GM13977 (cell line): ENCODE results near the gene FANCG.

Experiments used
- DNase-seq: peaks from one replicate; pipeline ENCODE4 v3.0.0; 2012; ENCODE audit warnings: low spot score
- in situ Hi-C: fragments of 300-500 bp; cut with MboI; formaldehyde crosslinking; loops from one replicate; pipeline ENCODE4 v1.12.0; 2022; ENCODE audit warnings: low sequenced_read_pairs, low pct_unique_long_range_greater_than_20kb, mixed read lengths, inconsistent platforms; ENCODE audit not compliant: unreplicated experiment
- TF ChIP-seq, protein P1 (sequence below): IDR thresholded peaks from 2 replicates; pipeline ENCODE4 v1.5.1; 2012; ENCODE audit warnings: mild to moderate bottlenecking, control low read depth; ENCODE audit not compliant: insufficient read depth; ENCODE audit errors: extremely low read depth, missing control alignments

Gene FANCG

DNA sequence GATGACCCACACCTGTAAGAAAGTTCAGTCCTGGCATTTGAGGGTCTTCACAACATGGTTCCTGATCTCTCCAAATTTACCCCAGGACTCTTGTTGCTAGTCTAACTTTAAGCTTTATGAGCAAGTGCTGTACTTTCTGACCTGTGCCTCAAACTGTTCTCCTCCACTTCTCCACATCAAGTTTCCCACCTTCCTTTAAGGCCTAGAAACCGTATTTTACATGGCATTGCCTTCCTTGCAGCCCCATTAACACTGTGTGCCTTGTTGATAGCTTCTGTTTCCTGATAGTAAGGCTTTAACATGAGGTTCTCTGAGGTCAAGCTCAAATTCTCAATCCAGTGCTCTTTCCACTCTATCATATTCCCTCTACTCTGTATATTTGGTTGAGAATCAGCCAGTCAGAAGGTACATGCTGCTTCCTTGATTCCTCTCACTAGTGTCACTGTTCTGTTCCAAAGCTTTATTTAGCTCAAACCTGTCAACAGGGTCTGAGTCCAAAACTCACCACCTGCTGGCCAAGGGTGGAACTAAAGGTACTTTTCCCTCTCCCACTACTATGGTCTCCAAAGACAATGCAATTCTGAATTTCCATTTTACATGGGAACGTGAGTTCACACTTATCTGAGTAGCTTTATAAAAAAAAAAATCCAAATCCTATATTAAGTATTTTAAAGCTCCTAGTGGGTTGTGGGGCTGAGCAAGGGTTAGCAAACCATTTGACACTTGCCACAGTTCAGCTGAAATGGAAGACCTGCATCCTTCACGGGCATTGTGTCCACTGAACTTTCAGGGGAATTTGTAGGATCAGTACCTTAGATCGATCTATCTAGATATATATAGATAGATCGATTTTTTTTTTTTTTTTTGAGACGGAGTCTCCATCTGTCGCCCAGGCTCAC lies 28.4 kb downstream of the FANCG start:
- TF ChIP-seq, protein P1, sequence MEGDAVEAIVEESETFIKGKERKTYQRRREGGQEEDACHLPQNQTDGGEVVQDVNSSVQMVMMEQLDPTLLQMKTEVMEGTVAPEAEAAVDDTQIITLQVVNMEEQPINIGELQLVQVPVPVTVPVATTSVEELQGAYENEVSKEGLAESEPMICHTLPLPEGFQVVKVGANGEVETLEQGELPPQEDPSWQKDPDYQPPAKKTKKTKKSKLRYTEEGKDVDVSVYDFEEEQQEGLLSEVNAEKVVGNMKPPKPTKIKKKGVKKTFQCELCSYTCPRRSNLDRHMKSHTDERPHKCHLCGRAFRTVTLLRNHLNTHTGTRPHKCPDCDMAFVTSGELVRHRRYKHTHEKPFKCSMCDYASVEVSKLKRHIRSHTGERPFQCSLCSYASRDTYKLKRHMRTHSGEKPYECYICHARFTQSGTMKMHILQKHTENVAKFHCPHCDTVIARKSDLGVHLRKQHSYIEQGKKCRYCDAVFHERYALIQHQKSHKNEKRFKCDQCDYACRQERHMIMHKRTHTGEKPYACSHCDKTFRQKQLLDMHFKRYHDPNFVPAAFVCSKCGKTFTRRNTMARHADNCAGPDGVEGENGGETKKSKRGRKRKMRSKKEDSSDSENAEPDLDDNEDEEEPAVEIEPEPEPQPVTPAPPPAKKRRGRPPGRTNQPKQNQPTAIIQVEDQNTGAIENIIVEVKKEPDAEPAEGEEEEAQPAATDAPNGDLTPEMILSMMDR, result peak; percentile 67
- peak; percentile 53 for DNase-seq
- in situ Hi-C loops, result loop anchor here (10.0 kb wide), 1 partner anchor 157 kb away; a partner anchor contains a TSS

DNA sequence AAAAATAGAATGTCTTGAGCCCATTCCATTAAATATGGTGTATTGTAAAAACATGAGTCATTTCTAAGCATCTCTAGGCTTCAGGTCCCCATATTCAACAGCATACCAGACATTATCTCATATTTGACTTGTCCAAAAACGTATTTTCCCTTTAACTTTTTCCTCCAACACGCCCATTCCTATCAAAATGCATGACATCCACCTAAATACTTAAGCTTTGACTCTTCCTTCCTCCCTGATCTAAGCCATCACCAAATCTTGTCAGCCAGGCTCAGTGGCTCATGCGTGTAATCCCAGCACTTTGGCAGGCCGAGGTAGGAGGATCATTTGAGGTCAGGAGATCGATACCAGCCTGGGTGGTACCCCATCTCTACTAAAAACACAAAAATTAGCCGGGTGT lies 31.2 kb downstream of the FANCG start:
- DNase-seq, result no peak
- in situ Hi-C loops, result no loop called here
- TF ChIP-seq, protein P1, result no peak

GRCh38 chr9:35044071-35044470 lies 35.7 kb downstream of the FANCG start:
- in situ Hi-C loops, result no loop called here
- TF ChIP-seq, protein P1, result no peak
- DNase-seq, result no peak

- TF ChIP-seq, protein P1, result no peak
- in situ Hi-C loops, result no loop called here
- DNase-seq, result no peak
Observed at GRCh38 chr9:35042891-35043545, 36.7 kb downstream of the FANCG start.

GRCh38 chr9:35042081-35042604 lies 37.6 kb downstream of the FANCG start:
- TF ChIP-seq, protein P1, result no peak
- in situ Hi-C loops, result no loop called here
- no peak for DNase-seq

DNA sequence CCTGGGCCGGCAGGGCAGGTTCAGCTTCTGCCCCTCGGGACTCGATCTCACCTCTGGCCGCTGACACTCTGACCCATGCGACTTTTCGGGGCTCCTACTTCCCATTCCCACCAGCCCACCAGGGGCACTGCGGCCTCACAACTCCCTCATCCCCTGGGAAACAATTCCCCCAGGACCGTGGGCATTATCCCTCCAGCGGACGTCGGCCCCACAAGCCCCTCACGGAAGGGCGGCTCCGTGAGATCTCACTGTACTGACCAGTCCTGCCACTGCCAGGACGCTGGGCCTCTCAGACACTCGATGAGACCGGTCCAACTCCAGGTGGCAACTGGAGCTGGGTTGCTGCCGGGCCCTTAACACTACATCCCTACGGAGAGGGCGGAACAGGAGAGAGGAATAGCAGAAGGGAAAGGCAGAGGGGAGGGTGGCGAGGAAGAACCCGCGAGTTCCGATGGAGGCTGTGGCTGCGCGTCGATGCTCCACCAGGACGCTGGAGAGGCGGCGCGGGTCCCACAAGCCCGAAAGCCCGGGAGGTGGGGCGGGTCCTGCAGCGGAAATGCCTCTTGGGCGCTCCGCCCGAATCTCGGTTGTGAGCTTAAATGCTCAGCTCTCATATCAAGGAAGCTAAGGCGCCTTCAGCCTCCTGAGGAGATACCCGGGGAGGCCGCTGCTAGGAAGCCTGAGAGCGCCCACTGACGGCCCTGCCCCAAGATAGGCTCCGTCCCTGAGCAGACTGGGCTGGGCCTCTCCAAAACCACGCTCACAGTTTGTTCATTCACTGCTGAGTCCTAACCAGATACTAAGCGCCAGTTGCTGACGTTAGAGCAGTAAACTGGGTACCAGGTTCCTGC lies 43.7 kb downstream of the FANCG start:
- TF ChIP-seq, protein P1, result no peak
- DNase-seq, result peak; percentile 35
- in situ Hi-C loops, result no loop called here
